GM19239 (cell line): Measurements from ENCODE around the gene CFHR5.
"Not testable (repeated sequence)": the region's sequence is repeated elsewhere in the genome, so short reads cannot be mapped to it uniquely, and the experiment has no call there.

Source experiments
- DNase-seq: peaks from one replicate; pipeline ENCODE4 v3.0.0; 2011; ENCODE audit warnings: low spot score; ENCODE audit not compliant: insufficient read length
- FAIRE-seq: peaks from 2 replicates; lab custom pipeline; 2011; peaks lifted over from hg19 to GRCh38; lab: Jason Lieb, UNC

The CFHR5 gene

DNA sequence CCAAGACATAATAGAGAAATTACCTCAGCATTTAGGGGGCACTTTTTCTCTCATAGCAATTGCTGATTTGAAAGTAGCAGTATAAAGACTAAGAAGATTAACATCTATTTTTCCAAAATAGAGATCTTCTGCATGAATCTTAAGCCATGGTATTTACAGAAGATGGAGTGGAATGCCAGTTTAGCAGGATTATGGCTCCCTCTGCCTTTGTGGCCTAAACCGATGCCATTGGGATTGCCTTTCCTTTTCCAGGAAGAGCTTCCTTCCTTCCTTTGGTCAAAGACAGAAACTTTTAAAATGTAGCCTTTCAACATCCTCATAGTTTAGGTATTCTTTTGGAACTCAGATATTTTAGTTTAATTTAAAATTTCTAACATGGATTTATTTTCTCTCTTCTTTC lies 39.4 kb downstream of the CFHR5 start:
- FAIRE-seq (no peak), DNase-seq (no peak)

DNA sequence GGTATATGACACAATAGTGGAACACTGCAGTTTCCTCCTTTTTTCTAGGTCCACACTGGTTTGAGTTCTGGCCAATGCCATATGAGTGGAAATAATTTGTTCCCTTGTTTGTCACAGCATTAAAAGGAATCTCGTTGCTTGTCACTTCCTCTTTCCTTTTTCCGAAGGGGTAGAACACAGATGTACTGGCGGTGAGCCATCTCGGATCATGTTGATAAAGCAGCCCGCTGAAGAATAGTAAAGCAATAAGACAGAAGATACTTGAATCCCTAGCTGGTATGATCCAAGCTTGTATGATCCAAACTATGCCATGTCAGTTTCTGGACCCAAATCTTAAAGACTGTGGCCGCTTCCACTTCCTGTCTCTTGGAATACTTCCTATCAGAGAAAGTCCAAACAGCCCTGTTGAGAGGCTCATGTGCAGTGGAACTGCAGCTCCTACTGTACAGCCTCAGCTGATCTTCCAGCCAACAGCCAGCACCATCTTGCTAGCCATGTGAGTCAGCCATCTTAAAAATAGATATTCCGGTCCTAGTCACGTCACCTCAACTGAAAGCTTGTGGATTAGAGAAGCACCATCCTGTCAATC lies 40.3 kb downstream of the CFHR5 start:
- DNase-seq = no peak
- FAIRE-seq = no peak

DNA sequence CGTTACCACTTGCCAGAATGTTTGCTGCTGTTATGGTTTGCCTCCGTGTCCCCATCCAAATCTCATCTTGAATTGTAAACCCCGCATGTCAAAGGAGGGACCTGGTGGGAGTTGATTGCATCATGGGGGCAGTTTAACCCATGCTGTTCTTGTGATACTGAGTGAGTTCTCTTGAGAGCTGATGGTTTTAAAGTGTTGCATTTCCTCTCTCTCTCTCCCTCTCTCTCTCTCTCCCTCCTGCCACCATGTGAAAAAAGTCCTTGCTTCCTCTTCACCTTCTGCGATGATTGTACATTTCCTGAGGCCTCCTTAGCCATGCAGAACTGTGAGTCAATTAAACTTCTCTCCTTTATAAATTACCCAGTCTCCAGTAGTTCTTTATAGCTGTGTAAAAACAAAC lies 44.4 kb downstream of the CFHR5 start:
- no peak for FAIRE-seq
- DNase-seq = no peak

DNA sequence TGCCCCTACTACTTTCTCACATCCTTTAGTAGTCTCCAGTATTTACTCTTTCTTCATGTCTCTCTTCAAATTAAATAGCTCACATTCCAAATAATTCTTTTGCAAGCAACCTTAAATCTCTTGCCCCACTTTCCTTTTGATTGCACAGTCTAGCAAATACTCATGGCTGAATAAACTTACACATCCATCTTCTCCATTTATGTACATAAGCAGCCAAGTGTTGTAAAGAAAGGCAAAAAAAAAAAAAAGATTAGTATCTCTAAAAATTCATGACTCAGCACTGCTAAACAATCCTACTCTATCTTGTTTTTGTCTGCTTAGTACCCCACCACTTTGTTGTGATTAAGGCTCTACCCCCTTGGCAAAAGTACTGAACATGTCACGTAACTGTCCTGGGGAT lies 47.1 kb downstream of the CFHR5 start:
- FAIRE-seq = no peak
- DNase-seq = no peak

DNA sequence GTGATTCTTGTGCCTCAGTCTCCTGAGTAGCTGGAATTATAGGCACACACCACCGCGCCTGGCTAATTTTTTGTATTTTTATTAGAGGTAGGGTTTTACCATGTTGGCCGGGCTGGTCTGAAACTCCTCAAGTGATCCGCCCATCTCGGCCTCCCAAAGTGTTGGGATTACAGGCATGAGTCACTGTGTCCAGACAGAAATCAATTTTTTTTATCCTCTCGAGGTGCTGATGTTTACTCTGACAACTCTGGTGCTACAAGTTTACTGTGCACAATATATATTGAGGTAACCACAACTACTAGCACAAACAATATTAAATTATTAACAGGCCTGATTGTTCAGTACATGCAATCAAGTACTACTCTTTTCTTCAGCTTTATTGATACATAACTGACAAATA lies 50.0 kb downstream of the CFHR5 start:
- no peak for DNase-seq
- FAIRE-seq = no peak

DNA sequence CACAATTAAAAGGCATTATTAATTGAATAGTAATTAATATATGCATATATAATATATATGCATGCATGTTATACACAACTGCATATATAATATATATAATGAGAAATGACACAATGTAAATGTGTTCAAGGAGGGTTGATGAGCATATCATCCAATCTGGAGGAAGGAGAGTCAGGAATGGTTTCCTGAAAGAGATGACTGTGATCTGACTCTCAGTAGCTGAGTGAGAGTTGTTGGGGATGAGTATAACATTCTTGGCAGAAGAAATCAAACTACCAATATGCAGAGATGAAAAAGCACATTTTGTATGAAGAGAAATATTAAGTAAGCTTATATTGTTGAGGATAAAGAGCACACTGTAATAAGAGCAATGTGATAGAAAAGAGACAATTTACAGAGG lies 52.4 kb downstream of the CFHR5 start:
- DNase-seq = no peak
- FAIRE-seq = no peak

DNA sequence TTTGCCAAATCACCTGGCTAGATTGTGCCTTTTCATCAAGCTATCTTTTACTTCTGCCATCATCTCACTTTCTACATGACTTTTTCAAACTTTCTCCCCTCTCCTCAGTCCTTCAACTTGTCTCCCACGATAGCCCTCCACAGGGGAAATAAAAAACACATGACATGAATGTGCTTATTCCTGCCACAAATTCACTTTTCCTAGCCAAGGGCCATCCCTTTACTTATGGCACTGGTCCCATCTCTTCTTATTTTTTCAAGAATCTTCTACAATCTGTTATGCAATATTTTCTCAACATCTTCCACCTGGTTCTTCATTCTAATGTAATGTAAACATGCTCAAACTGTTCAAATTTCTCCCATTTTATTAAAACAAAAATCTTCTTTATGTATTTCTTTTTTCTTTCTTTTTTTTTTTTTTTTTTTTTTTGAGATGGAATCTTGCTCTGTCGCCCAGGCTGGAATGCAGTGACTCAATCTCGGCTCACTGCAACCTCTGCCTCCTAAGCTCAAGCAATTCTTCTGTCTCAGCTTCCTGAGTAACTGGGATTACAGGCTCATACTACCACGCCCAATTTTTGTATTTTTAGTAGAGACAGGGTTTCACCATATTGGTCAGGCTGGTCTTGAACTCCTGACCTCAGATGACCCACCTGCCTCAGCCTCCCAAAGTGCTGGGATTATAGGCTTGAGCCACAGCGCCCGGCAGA lies 57.4 kb downstream of the CFHR5 start:
- DNase-seq, FAIRE-seq: not testable (repeated sequence)

DNA sequence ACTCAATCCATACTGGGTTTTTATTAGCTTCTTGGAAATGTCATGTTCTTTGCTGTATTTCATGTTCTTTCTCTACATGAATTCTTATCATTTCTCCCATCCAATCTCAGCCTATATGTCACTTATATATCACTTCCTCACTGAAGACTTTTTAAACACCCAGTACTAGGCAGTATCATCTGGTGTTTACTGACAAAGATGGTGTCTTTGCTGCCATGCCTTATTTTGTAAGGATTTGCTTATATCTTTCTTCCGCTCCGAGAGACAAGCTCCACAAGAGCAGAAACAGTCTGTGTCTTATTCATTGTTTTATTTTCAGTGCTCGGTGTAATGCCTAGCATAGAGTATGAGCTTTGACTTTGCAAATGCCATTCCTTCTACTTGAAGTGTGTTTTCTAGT lies 59.5 kb downstream of the CFHR5 start:
- DNase-seq = no peak
- FAIRE-seq = no peak

DNA sequence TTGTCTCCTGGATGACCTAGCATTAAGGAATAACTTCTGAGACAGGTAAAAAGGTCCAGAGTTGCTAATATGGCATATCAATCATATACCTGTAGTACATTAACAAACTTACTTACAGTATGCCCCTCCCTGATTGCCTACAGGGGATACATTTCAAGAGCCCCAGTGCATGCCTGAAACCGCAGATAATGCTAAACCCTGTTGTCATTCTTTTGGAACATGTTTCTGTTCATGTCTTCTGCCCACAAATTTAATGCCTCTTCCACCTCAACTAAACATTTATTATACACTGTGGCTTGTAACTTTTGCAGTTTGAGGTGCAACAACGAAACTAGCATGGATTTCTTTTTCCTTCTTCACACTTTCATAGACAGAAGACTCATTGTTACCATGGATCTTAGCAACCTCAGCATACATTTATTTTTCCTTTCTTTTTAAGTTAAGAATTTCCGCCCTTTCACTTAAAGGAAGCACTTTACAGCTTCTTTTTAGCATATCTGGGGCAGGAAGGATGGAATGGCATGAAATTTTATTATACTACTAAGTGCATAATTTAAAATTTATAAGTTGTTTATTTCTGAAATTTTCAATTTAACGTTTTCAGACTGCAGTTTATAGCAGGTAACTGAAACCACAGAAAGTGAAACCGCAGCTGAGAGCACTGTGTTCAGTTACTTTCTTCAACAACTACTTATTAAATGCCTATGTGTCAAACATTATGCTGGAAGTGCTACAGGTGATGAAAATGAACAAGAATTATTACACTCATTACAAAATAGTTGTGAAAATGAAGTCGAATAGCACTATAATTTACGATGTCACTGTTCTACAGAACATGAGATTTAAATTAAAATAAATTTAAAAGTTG lies 64.4 kb downstream of the CFHR5 start:
- FAIRE-seq (peak; percentile 87), DNase-seq (no peak)

DNA sequence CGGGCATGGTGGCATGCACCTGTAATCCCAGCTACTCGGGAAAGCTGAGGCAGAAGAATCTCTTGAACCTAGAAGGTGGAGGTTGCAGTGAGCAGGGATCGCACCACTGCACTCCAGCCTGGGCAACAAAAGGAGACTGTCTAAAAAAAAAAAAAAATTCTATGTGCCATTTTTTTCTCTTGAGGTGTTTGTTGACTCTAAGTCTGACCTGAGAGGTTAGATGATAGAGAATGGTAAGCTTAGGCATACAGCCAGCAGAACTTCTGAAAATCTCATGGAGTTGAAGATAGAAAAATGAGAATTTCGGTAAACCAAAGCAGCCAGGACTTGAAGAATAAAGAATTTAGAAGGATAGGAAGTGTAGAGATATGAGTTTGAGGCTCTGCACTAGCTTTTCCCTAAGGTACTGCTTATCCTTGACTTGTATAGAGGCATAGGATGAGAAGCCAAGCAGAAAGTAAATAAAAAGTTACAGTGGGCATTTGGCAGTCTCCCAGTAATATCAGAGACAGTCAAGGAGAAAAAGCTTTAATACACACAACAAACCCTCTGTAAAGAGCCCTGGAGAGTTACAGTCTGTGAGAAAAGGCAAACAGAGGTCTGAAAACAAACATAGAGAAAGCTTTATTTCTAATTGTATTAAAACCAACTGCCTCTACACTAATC lies 65.5 kb downstream of the CFHR5 start:
- FAIRE-seq (no peak), DNase-seq (no peak)

DNA sequence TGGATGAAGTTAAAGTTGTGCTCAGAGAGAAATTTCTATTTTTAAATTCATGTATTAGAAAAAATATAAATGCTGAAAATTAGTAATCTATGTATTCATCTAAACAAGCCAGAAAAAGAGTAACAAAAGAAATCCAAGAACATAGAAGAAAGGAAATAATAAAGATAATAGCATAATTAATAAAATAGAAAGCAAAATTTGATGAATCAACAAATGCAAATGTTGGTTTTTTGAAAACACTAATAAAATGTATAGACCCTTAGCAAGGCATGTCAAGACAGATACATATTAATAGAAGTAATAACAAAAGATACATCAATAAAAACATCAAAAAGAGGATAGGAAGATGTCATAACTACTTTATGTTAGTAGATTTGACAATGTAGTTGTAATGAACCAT lies 71.7 kb downstream of the CFHR5 start:
- DNase-seq (no peak), FAIRE-seq (no peak)
